ENCODE data around the gene ZNF202. TPM values are rescaled to one million over a fixed set of nuclear protein-coding genes. Genes with fewer than 3 reads are reported as not detected.
"Not testable (repeated sequence)": the region's sequence is repeated elsewhere in the genome, so short reads cannot be mapped to it uniquely, and the experiment has no call there.

Gene ZNF202
- total and polyA plus RNA-seq, 7 donors = 5.5 to 13.8 (median 8.0) TPM

- no peaks in the 10 kb centered on the region for H3K4me1 ChIP-seq
- H3K27ac ChIP-seq = no peak overlapping the region
- H3K27me3 ChIP-seq (ENCODE audit: insufficient read depth in 3 of 3, low read length in 2 of 3) = no peaks in the 10 kb centered on the region
- no peak for TF ChIP-seq CTCF (IDR thresholded peaks at IDR 0.05)
- DNase-seq = no peak
- no peaks in the 10 kb centered on the region for H3K9me3 ChIP-seq
- no peaks in the 10 kb centered on the region for H3K36me3 ChIP-seq (ENCODE audit: insufficient read depth in 1 of 2, low read depth in 1 of 2)
- no peak for ATAC-seq
- intact Hi-C loops (cut with DNase I) = no loop called here
- no peak overlapping the region for H3K4me3 ChIP-seq
Observed at GRCh38 chr11:123755344-123755743, 13.9 kb upstream of the ZNF202 start.

- intact Hi-C loops (cut with DNase I) = no loop called here
- WGBS, 3 donors = 89 to 100% (median 95%) methylated on average over 3 of the region's 3 CpGs
- DNase-seq (no peak), ATAC-seq (no peak)
- Histone ChIP-seq H3K4me3 (no peak within 1 kb of the TSS), H3K36me3 (ENCODE audit: insufficient read depth in 1 of 2, low read depth in 1 of 2) (no peaks in the 10 kb centered on the region), H3K9me3 (no peaks in the 10 kb centered on the region), H3K27ac (no peak within 1 kb of the TSS), H3K4me1 (no peaks in the 10 kb centered on the region), H3K27me3 (ENCODE audit: insufficient read depth in 3 of 3, low read length in 2 of 3) (no peaks in the 10 kb centered on the region)
- no peak for TF ChIP-seq CTCF (IDR thresholded peaks at IDR 0.05)
Observed at GRCh38 chr11:123754101-123754568, 12.7 kb upstream of the ZNF202 start, which contains the start of gene OR6X1. TSS of gene OR6X1 (minus strand) at chr11:123754518. CDS start at chr11:123754518, 0 bp downstream.

DNA sequence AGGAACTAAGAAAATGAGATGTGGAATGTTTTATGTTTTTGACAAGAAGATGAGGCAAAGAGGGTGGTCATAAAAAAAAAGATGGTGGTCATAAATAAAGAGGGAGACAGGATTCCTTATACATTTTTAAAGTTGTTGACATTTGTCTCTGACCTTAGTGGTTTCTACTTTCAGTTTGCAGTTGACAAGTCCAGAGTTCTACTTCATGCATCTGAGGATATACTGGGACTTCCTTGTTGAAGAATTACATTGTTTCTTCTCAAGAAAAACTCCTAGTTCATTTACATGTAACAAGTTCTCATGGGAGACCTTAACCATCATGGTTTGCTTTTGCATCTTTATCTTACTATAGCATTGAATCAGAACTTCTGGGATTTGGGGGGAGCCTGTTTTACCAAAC is 11.7 kb upstream of the ZNF202 start:
- Histone ChIP-seq H3K4me1 (no peaks in the 10 kb centered on the region), H3K27me3 (ENCODE audit: insufficient read depth in 3 of 3, low read length in 2 of 3) (no peaks in the 10 kb centered on the region), H3K27ac (no peak overlapping the region), H3K36me3 (ENCODE audit: insufficient read depth in 1 of 2, low read depth in 1 of 2) (no peaks in the 10 kb centered on the region), H3K9me3 (peaks cover 5% of the 10 kb centered on the region), H3K4me3 (no peak overlapping the region)
- intact Hi-C loops (cut with DNase I) = no loop called here
- ATAC-seq (no peak), DNase-seq (no peak)
- TF ChIP-seq CTCF (IDR thresholded peaks at IDR 0.05) = no peak

- no peak overlapping the region for H3K4me3 ChIP-seq
- H3K36me3 ChIP-seq (ENCODE audit: insufficient read depth in 1 of 2, low read depth in 1 of 2) = no peaks in the 10 kb centered on the region
- H3K27me3 ChIP-seq (ENCODE audit: insufficient read depth in 3 of 3, low read length in 2 of 3) = no peaks in the 10 kb centered on the region
- intact Hi-C loops (cut with DNase I) = no loop called here
- DNase-seq (no peak), ATAC-seq (no peak)
- H3K9me3 ChIP-seq = peaks cover 6% of the 10 kb centered on the region
- no peak for TF ChIP-seq CTCF (IDR thresholded peaks at IDR 0.05)
- no peak overlapping the region for H3K27ac ChIP-seq
- no peaks in the 10 kb centered on the region for H3K4me1 ChIP-seq
- 72 to 85% (median 76%) methylated on average over 1 of the region's 1 CpG for WGBS, 3 donors
Observed at GRCh38 chr11:123751781-123752180, 10.3 kb upstream of the ZNF202 start.

DNA sequence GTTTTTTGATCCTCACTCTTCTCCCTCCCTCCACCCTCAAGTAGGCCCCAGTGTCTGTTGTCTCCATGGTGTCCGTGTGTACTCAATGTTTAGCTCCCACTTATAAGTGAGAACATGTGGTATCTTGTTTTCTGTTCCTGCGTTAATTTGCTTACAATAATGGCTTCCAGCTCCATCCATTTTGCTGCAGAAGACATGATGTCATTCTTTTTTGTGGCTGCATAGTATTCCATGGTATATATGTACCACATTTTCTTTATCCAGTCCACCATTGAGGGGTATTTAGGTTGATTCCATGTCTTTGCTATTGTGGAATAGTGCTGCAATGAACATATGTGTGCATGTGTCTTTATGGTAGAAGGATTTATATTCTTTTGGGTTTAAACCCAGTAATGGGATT is 6.9 kb upstream of the ZNF202 start:
- WGBS, 3 donors = 66 to 96% (median 95%) methylated on average over 2 of the region's 2 CpGs
- H3K27me3 ChIP-seq (ENCODE audit: insufficient read depth in 3 of 3, low read length in 2 of 3); intact Hi-C loops (cut with DNase I); H3K4me3 ChIP-seq; H3K9me3 ChIP-seq; DNase-seq; H3K36me3 ChIP-seq (ENCODE audit: insufficient read depth in 1 of 2, low read depth in 1 of 2); H3K27ac ChIP-seq; ATAC-seq; H3K4me1 ChIP-seq: not testable (repeated sequence)

Data from psoas muscle (tissue), 8 donors.